Neural progenitor cell (in vitro differentiated cells): Measurements from ENCODE around the gene NEIL3.

Experiments
- EZH2 ChIP-seq: fragments of 200-600 bp; sonication (generic); IDR thresholded peaks from 2 replicates; pipeline ENCODE4 v1.6.1; 2017; ENCODE audit warnings: antibody characterized with exemption, mild to moderate bottlenecking, moderate library complexity
- EZH2phosphoT487 ChIP-seq: fragments of 200-600 bp; sonication (generic); IDR thresholded peaks from 2 replicates; pipeline ENCODE4 v1.6.1; 2017; ENCODE audit warnings: antibody characterized with exemption
- TF ChIP-seq, protein P1 (sequence below): fragments of 200-600 bp; sonication (generic); IDR thresholded peaks from 2 replicates; pipeline ENCODE4 v1.5.1; 2017; ENCODE audit warnings: antibody characterized with exemption, mild to moderate bottlenecking

DNA sequence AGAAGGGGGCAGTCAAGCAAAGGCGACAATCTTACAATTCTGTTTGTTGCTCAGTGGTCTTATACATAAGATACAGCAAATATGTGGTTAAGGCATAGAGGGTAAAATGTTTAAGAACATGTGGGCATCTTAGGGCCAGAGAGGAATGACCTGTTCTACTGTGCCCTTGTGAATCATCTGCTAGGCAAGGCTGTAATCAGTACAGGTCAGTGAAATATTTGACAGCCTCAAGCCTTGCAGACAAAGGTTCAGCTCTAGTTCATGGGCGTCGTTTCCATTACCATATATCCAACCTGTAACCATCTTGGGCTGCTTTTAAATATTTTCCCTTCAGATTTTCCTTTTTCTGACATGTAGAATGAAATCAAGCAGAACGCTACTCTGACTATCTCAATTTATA lies 95.3 kb downstream of the NEIL3 start:
- TF ChIP-seq, protein P1, sequence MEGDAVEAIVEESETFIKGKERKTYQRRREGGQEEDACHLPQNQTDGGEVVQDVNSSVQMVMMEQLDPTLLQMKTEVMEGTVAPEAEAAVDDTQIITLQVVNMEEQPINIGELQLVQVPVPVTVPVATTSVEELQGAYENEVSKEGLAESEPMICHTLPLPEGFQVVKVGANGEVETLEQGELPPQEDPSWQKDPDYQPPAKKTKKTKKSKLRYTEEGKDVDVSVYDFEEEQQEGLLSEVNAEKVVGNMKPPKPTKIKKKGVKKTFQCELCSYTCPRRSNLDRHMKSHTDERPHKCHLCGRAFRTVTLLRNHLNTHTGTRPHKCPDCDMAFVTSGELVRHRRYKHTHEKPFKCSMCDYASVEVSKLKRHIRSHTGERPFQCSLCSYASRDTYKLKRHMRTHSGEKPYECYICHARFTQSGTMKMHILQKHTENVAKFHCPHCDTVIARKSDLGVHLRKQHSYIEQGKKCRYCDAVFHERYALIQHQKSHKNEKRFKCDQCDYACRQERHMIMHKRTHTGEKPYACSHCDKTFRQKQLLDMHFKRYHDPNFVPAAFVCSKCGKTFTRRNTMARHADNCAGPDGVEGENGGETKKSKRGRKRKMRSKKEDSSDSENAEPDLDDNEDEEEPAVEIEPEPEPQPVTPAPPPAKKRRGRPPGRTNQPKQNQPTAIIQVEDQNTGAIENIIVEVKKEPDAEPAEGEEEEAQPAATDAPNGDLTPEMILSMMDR: no peak
- TF ChIP-seq EZH2 (no peak), EZH2phosphoT487 (no peak)
